Nephron progenitor cell (in vitro differentiated cells): ENCODE data around the gene EFNA4.

Experiments
- DNase-seq: peaks from one replicate; pipeline ENCODE4 v3.0.0; 2021
- H3K27ac Mint-ChIP-seq: 2 replicates; pipeline ENCODE4 v1.8.0; 2021; ENCODE audit warnings: mild to moderate bottlenecking, moderate library complexity, mixed read lengths
- H3K27me3 Mint-ChIP-seq: 2 replicates; pipeline ENCODE4 v1.8.0; 2021; ENCODE audit warnings: mild to moderate bottlenecking, low read depth, mixed read lengths; ENCODE audit not compliant: poor library complexity
- H3K36me3 Mint-ChIP-seq: 2 replicates; pipeline ENCODE4 v1.8.0; 2021; ENCODE audit warnings: low read depth, mixed read lengths
- H3K4me1 Mint-ChIP-seq: 2 replicates; pipeline ENCODE4 v1.8.0; 2021; ENCODE audit warnings: mixed read lengths
- H3K4me3 Mint-ChIP-seq: 2 replicates; pipeline ENCODE4 v1.8.0; 2021; ENCODE audit warnings: mild to moderate bottlenecking, moderate library complexity, mixed read lengths
- H3K9me3 Mint-ChIP-seq: 2 replicates; pipeline ENCODE4 v1.8.0; 2021; ENCODE audit warnings: mild to moderate bottlenecking, moderate library complexity, mixed read lengths
- TF ChIP-seq, protein P1 (sequence below): fragments of 200-600 bp; sonication (generic); IDR thresholded peaks from 2 replicates; pipeline ENCODE4 v1.5.0; 2021; ENCODE audit warnings: antibody characterized with exemption

The EFNA4 gene

DNA sequence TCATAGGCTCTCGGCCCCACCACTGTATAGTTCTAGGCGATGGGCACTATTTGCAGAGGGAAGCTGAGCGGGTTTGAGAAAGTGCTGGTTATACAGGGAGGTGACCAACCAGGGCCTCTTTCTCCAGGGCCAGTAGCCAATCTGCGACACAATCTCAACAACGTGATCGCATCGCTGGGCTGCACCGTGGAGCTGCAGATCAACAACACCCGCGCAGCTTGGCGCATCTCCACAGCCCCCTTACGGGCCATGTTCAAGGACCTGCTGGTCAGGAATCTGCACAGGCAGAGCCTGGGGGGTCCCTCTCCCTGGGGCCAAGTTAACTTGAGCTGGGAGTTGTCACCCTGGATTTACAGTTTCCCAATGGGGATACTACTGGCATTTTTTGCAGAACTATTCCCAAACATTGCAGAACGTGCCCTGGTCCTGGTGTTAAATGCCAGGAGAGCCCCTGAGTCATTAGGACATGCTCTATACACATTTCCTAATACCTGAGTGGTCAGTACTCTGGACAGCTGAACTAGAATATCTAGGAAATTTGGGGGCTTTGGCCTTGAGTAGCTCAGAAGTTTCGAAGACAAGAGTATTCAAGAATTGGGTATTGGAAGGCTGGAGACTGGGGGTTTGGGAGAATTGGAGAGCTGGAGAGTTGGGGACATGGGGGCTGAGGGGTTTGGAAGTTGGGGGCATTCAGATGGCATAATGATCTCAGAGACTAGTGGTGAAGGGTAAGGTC, 23.0 kb upstream of the EFNA4 start:
- no peak overlapping the region for H3K4me3 Mint-ChIP-seq
- no peak for DNase-seq
- H3K4me1 Mint-ChIP-seq, result peaks cover 33% of the 10 kb centered on the region

DNA sequence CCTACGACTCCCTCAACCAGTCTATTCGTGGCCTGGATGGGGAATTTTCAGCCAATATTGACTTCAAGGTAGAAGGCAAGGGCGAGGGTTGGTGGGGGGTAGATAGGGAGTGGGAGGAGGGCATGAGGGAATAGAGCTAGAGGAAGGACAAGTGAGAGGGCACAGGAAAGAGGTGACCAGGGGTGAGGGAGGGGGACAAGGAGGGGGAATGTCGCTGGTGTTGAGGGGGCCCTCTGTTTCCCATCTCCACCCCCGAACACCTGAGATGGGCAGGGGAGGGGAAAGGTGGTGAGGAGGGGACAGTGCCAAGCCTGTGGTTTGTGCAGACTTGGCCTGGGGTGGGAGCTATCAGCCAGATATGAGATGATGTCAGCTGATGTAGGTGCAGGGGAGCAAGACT, 20.8 kb upstream of the EFNA4 start:
- Mint-ChIP-seq H3K4me1 (peaks cover 44% of the 10 kb centered on the region), H3K9me3 (no peaks in the 10 kb centered on the region), H3K27me3 (peaks cover 12% of the 10 kb centered on the region), H3K36me3 (no peaks in the 10 kb centered on the region), H3K4me3 (no peak overlapping the region), H3K27ac (peak overlapping the region; percentile 64)
- no peak for DNase-seq
- TF ChIP-seq, protein P1, sequence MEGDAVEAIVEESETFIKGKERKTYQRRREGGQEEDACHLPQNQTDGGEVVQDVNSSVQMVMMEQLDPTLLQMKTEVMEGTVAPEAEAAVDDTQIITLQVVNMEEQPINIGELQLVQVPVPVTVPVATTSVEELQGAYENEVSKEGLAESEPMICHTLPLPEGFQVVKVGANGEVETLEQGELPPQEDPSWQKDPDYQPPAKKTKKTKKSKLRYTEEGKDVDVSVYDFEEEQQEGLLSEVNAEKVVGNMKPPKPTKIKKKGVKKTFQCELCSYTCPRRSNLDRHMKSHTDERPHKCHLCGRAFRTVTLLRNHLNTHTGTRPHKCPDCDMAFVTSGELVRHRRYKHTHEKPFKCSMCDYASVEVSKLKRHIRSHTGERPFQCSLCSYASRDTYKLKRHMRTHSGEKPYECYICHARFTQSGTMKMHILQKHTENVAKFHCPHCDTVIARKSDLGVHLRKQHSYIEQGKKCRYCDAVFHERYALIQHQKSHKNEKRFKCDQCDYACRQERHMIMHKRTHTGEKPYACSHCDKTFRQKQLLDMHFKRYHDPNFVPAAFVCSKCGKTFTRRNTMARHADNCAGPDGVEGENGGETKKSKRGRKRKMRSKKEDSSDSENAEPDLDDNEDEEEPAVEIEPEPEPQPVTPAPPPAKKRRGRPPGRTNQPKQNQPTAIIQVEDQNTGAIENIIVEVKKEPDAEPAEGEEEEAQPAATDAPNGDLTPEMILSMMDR, result no peak

More for the DNA sequence above, 23.0 kb upstream of the EFNA4 start:
- Mint-ChIP-seq H3K27me3 (peaks cover 13% of the 10 kb centered on the region), H3K27ac (no peak overlapping the region), H3K36me3 (no peaks in the 10 kb centered on the region), H3K9me3 (no peaks in the 10 kb centered on the region)
- TF ChIP-seq, protein P1, result no peak

DNA sequence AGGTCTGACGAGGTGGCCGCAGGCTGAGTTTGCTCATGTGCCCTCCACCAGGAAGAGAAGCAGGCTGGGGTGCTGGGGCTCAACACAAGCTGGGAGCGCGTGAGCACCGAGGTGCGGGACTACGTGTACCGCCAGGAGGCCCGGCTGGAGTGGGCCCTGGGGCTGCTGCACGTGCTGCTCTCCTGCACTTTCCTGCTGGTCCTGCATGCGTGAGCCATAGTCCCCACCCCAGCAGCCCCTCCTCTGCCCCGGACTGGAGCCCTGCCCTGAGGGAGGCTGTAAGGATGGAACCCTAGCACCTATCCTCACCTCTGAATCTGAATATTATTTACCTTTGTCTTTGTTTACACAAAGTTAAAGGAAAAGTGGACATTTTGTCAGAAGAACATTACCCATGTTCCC, 20.2 kb upstream of the EFNA4 start:
- no peak for DNase-seq
- Mint-ChIP-seq H3K36me3 (no peaks in the 10 kb centered on the region), H3K27me3 (peaks cover 8% of the 10 kb centered on the region), H3K27ac (peak overlapping the region; percentile 64), H3K4me3 (no peak overlapping the region), H3K4me1 (peaks cover 44% of the 10 kb centered on the region), H3K9me3 (no peaks in the 10 kb centered on the region)
- TF ChIP-seq, protein P1, result no peak

DNA sequence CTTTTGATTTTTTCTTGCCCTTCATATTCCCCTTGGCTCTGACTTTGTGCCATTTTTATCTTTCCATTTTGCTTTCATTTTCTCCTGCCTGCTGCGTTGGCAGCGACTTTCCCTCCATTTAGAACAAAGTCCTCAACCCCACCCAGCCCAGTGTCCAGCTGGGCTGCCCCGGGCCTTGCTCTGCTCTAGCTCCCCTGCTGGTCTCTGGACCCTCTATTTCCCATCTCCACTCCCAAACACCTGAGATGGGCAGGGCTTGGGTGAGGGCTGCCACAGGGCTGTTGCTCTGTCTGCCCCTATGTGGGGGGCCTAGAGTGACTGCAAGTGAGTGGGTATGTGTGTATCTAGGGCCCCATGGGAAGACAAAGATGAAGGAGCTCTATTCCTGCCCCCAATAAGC, 19.7 kb upstream of the EFNA4 start:
- no peaks in the 10 kb centered on the region for H3K9me3 Mint-ChIP-seq
- H3K4me1 Mint-ChIP-seq, result peaks cover 44% of the 10 kb centered on the region
- TF ChIP-seq, protein P1, result no peak
- no peak overlapping the region for H3K27ac Mint-ChIP-seq
- no peak for DNase-seq
- H3K27me3 Mint-ChIP-seq, result peaks cover 8% of the 10 kb centered on the region
- no peaks in the 10 kb centered on the region for H3K36me3 Mint-ChIP-seq
- H3K4me3 Mint-ChIP-seq, result no peak overlapping the region

DNA sequence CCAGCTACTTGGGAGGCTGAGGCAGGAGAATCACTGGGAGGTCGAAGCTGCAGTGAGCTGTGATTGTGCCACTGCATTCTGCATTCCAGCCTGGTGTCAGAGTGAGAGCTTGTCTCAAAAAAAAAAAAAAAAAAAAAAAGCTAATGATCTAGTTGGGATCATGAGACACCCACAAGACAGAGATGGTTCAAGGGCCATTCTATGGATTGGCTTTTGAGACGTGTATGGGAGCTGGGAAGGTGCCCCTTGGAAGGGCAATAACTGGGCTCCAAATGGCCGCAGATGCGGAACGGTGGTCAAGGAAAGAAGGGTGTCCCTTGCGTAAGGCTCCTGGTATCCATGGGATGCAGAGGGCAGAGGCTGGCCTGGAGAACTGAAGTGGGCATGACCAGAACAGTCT, 19.2 kb upstream of the EFNA4 start:
- peaks cover 49% of the 10 kb centered on the region for H3K4me1 Mint-ChIP-seq
- peaks cover 8% of the 10 kb centered on the region for H3K27me3 Mint-ChIP-seq
- TF ChIP-seq, protein P1, result no peak
- H3K36me3 Mint-ChIP-seq, result no peaks in the 10 kb centered on the region
- no peak overlapping the region for H3K4me3 Mint-ChIP-seq
- no peaks in the 10 kb centered on the region for H3K9me3 Mint-ChIP-seq
- no peak for DNase-seq
- no peak overlapping the region for H3K27ac Mint-ChIP-seq
